ENCODE results near the gene WDR45B. TPM values are rescaled to one million over a fixed set of nuclear protein-coding genes. Genes with fewer than 3 reads are reported as not detected.

WDR45B gene
- total and polyA plus RNA-seq, 2 donors (not counting 3 experiments of a cell fraction or from before 2014, with no cell fraction given) = 62.0 to 76.7 TPM

DNA sequence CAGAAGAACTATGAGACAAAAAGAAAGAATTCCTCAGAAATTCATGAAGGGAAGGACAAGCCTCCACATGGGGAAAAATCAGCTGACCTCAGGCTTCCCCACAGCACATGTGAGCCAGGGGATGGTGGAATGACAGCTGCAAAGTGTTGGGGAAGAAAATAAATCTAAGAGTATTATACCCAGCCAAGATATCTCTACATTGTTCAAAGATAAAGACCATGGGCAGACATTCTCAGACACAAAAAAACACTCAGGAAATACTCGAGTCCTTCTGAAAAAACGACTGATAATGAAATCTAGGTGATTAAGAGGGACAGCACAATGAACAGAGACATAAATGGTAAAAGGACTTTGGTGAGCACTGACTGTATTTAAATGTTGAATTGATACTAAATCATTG lies 46.4 kb upstream of the WDR45B start:
- Histone ChIP-seq H2AFZ (ENCODE audit: low read depth, low read length) (no peak overlapping the region), H3K4me1 (ENCODE audit: control insufficient read depth, extremely low read depth, insufficient read depth, low read length) (peaks cover 5% of the 10 kb centered on the region), H3K9me3 (replicated peaks; ENCODE audit: control insufficient read depth, insufficient read depth, low read length) (peaks cover 4% of the 10 kb centered on the region), H3K36me3 (ENCODE audit: control insufficient read depth in 2 of 2, extremely low read depth in 1 of 2, insufficient read depth in 2 of 2, low read length in 2 of 2) (no peaks in the 10 kb centered on the region), H3K27me3 (ENCODE audit: control insufficient read depth in 2 of 2, insufficient read depth in 2 of 2, low read length in 2 of 2) (peaks cover 3 to 8% of the 10 kb centered on the region in 2 experiments), H3K9ac (replicated peaks; ENCODE audit: extremely low read depth, insufficient read depth, low read length) (no peak overlapping the region), H3K27ac (ENCODE audit: insufficient read depth, low read depth, low read length) (no peak overlapping the region), H3K4me2 (ENCODE audit: insufficient read depth, low read length) (no peak overlapping the region), H4K20me1 (replicated peaks; ENCODE audit: control insufficient read depth, extremely low read depth, insufficient read depth, low read length) (no peaks in the 10 kb centered on the region), H3K4me3 (replicated peaks in 1 of 3; ENCODE audit: insufficient read depth in 1 of 3, low read depth in 1 of 3, low read length in 3 of 3) (no peak overlapping the region), H3K79me2 (ENCODE audit: control insufficient read depth, insufficient read depth, low read length) (no peaks in the 10 kb centered on the region), H3K9me1 (replicated peaks; ENCODE audit: control insufficient read depth, extremely low read depth, insufficient read depth, low read length) (no peaks in the 10 kb centered on the region)
- ChIA-PET CTCF (no interaction called here), POLR2A (no interaction called here)
- dilution Hi-C loops (cut with MboI; ENCODE audit: extremely low pct_ligation_motif_present, low sequenced_read_pairs) (no loop called here), intact Hi-C loops (cut with micrococcal nuclease) (no loop called here)
- no peak for DNase-seq (ENCODE audit: low read depth, low spot score)
- no TSS peak for BruUV-seq (replicated peaks)
- no peak for TF ChIP-seq MYC (IDR thresholded peaks at IDR 0.05; ENCODE audit: low read depth, low read length)
- TF ChIP-seq POLR2AphosphoS5 (IDR thresholded peaks at IDR 0.05; ENCODE audit: insufficient read depth, low read depth, low read length) = no peak
- TF ChIP-seq GATA2 (IDR thresholded peaks at IDR 0.05; ENCODE audit: insufficient read depth, insufficient read length, low read depth, low read length) = no peak
- TF ChIP-seq POLR2A (IDR thresholded peaks at IDR 0.05; ENCODE audit: low read depth, low read length) = no peak
- no peak for FAIRE-seq

DNA sequence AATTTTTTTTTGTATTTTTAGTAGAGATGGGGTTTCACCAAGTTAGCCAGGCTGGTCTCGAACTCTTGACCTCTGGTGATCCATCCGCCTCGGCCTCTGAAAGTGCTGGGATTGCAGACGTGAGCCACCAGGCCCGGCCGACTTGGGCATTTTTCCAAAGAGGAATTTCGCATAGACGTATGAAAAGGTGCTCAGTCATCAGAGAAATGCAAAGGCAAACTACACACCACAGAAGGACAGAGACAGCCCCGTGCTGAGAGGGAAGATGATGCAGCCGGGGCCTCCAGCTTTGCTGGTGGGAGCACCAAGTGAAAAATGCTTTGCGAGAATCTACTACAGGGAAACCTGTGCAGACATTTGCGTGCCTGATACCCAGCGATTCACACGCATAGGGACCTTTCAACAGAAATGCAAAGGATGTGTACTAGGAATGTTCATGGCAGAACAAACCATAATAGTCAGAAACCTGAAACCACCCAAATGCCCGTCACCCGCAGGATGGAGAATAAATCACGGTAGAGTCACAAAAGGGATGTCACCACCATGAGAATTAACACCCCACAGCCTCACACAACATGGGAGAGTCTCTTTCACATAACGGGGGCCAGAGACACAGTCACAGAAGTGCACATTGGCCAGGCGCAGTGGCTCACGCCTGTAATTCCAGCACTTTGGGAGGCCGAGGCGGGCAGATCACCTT lies 45.1 kb upstream of the WDR45B start:
- no peaks in the 10 kb centered on the region for H3K36me3 ChIP-seq (ENCODE audit: control insufficient read depth in 2 of 2, extremely low read depth in 1 of 2, insufficient read depth in 2 of 2, low read length in 2 of 2)
- intact Hi-C loops (cut with micrococcal nuclease) = no loop called here
- FAIRE-seq = no peak
- ChIA-PET CTCF (no interaction called here), POLR2A (no interaction called here)
- no peak overlapping the region for H3K27ac ChIP-seq (ENCODE audit: insufficient read depth, low read depth, low read length)
- H3K4me3 ChIP-seq (replicated peaks in 1 of 3; ENCODE audit: insufficient read depth in 1 of 3, low read depth in 1 of 3, low read length in 3 of 3) = no peak overlapping the region
- no TSS peak for BruUV-seq (replicated peaks)
- no peaks in the 10 kb centered on the region for H4K20me1 ChIP-seq (replicated peaks; ENCODE audit: control insufficient read depth, extremely low read depth, insufficient read depth, low read length)
- H3K4me1 ChIP-seq (ENCODE audit: control insufficient read depth, extremely low read depth, insufficient read depth, low read length) = peaks cover 5% of the 10 kb centered on the region
- dilution Hi-C loops (cut with MboI; ENCODE audit: extremely low pct_ligation_motif_present, low sequenced_read_pairs) = no loop called here
- H3K4me2 ChIP-seq (ENCODE audit: insufficient read depth, low read length) = no peak overlapping the region
- no peaks in the 10 kb centered on the region for H3K9me1 ChIP-seq (replicated peaks; ENCODE audit: control insufficient read depth, extremely low read depth, insufficient read depth, low read length)
- H2AFZ ChIP-seq (ENCODE audit: low read depth, low read length) = no peak overlapping the region
- H3K27me3 ChIP-seq (ENCODE audit: control insufficient read depth in 2 of 2, insufficient read depth in 2 of 2, low read length in 2 of 2) = peaks cover 3 to 8% of the 10 kb centered on the region in 2 experiments
- no peaks in the 10 kb centered on the region for H3K79me2 ChIP-seq (ENCODE audit: control insufficient read depth, insufficient read depth, low read length)
- H3K9me3 ChIP-seq (replicated peaks; ENCODE audit: control insufficient read depth, insufficient read depth, low read length) = peaks cover 4% of the 10 kb centered on the region
- no peak for TF ChIP-seq FOS (IDR thresholded peaks at IDR 0.05; ENCODE audit: borderline replicate concordance, insufficient read depth, low read length)
- no peak overlapping the region for H3K9ac ChIP-seq (replicated peaks; ENCODE audit: extremely low read depth, insufficient read depth, low read length)
- DNase-seq (ENCODE audit: low read depth, low spot score) = no peak
